A549 (cell line): ENCODE results near the gene CEP89. TPM values are rescaled to one million over a fixed set of nuclear protein-coding genes. Genes with fewer than 3 reads are reported as not detected.
A peak's percentile ranks its signal among the peaks of the same experiment; 100 is the strongest.
"Not testable (repeated sequence)": the region's sequence is repeated elsewhere in the genome, so short reads cannot be mapped to it uniquely, and the experiment has no call there.

ENCODE experiments used
- ATAC-seq, 2 experiments: fragments of 200-7000 bp in 1 of 2; fragments of >200 bp in 1 of 2; cut with Nextera tagmentation in 1 of 2; cut with Tn5 transposase in 1 of 2; 3 replicates each; pipeline versions ENCODE4 v1.8.0 to v1.9.1; 2018 to 2020; ENCODE audit warnings: mild to moderate bottlenecking in 1 of 2, moderate library complexity in 1 of 2
- CTCF ChIA-PET: fragments of 300-600 bp; sonication (Branson Sonifier 250); formaldehyde crosslinking; extraction: SDS; loops from one replicate; lab custom pipeline; 2021; ENCODE audit warnings: antibody characterized with exemption, inconsistent platforms; lab: Yijun Ruan, JAX
- POLR2A ChIA-PET: fragments of 350-600 bp; formaldehyde crosslinking; extraction: SDS; loops from one replicate; lab custom pipeline; 2021; ENCODE audit warnings: antibody characterized with exemption, inconsistent platforms; lab: Yijun Ruan, JAX
- DNase-seq, 2 experiments: peaks; one replicate each; pipeline versions ENCODE4 v3.0.0 to v3.0.0-alpha.2; 2011 to 2016; ENCODE audit warnings: low read depth in 1 of 2, low spot score in 1 of 2
- FAIRE-seq: peaks from 2 replicates; lab custom pipeline; 2011; peaks lifted over from hg19 to GRCh38; lab: Jason Lieb, UNC
- H3K27ac ChIP-seq, 2 experiments: fragments of >200 bp; sonication (Bioruptor Twin); formaldehyde crosslinking; 3 replicates each; pipeline ENCODE4 v1.5.1; 2016 to 2017
- H3K4me1 ChIP-seq: fragments of >200 bp; sonication (Bioruptor Twin); formaldehyde crosslinking; 3 replicates; pipeline ENCODE4 v1.6.1; 2016
- H3K4me2 ChIP-seq: fragments of >200 bp; sonication (Bioruptor Twin); formaldehyde crosslinking; 3 replicates; pipeline ENCODE4 v1.6.1; 2016
- H3K4me3 ChIP-seq: fragments of >200 bp; sonication (Bioruptor Twin); formaldehyde crosslinking; 3 replicates; pipeline ENCODE4 v1.5.1; 2016
- H3K9me3 ChIP-seq: fragments of >200 bp; sonication (Bioruptor Twin); formaldehyde crosslinking; 3 replicates; pipeline ENCODE4 v1.6.1; 2016
- CEBPB ChIP-seq, 2 experiments: fragments of >200 bp in 1 of 2; sonication (Bioruptor Twin) in 1 of 2; formaldehyde crosslinking in 1 of 2; IDR thresholded peaks; 2 replicates each; pipeline ENCODE4 v1.6.1; 2012 to 2016
- CHD2 ChIP-seq: fragments of 150-350 bp; IDR thresholded peaks from 2 replicates; pipeline ENCODE4 v1.6.1; 2014; ENCODE audit warnings: low read length; ENCODE audit not compliant: partially characterized antibody
- E2F6 ChIP-seq: IDR thresholded peaks from 2 replicates; pipeline ENCODE4 v1.6.1; 2012; ENCODE audit warnings: low read depth, borderline replicate concordance
- EHMT2 ChIP-seq: fragments of 200-600 bp; sonication (generic); IDR thresholded peaks from 2 replicates; pipeline ENCODE4 v1.6.1; 2016; ENCODE audit warnings: antibody characterized with exemption, low read depth, mild to moderate bottlenecking, moderate library complexity
- EP300 ChIP-seq, 2 experiments: fragments of >200 bp; sonication (Bioruptor Twin); formaldehyde crosslinking; IDR thresholded peaks; 2 replicates in 1 of 2; 3 replicates in 1 of 2; pipeline ENCODE4 v1.6.1; 2016 to 2017
- HOXA7 ChIP-seq: fragments of 250-450 bp; sonication (Bioruptor Pico); IDR thresholded peaks from 2 replicates; pipeline ENCODE4 v1.5.0; 2020; ENCODE audit warnings: mild to moderate bottlenecking, moderate library complexity
- JUN ChIP-seq, 2 experiments: fragments of >200 bp; sonication (Bioruptor Twin); formaldehyde crosslinking; IDR thresholded peaks; 2 replicates in 1 of 2; 3 replicates in 1 of 2; pipeline ENCODE4 v1.6.1; 2016 to 2017
- KDM1A ChIP-seq: fragments of 200-600 bp; sonication (generic); IDR thresholded peaks from 2 replicates; pipeline ENCODE4 v1.6.1; 2016; ENCODE audit warnings: low read depth, mild to moderate bottlenecking
- MAFK ChIP-seq: fragments of 450-650 bp; IDR thresholded peaks from 2 replicates; pipeline ENCODE4 v1.6.1; 2014; ENCODE audit not compliant: partially characterized antibody
- PHF8 ChIP-seq: fragments of 200-600 bp; sonication (generic); IDR thresholded peaks from 2 replicates; pipeline ENCODE4 v1.6.1; 2016; ENCODE audit warnings: low read depth, mild to moderate bottlenecking, antibody characterized with exemption, moderate library complexity, borderline replicate concordance
- POLR2A ChIP-seq: IDR thresholded peaks from 2 replicates; pipeline ENCODE4 v1.6.1; 2012; ENCODE audit warnings: mild to moderate bottlenecking, low read length
- RFX5 ChIP-seq: fragments of 450-650 bp; IDR thresholded peaks from 2 replicates; pipeline ENCODE4 v1.7.1; 2014; ENCODE audit warnings: antibody characterized with exemption, mild to moderate bottlenecking, moderate library complexity
- RNF2 ChIP-seq: fragments of 200-600 bp; sonication (generic); IDR thresholded peaks from 2 replicates; pipeline ENCODE4 v1.6.1; 2016; ENCODE audit warnings: low read depth, mild to moderate bottlenecking, antibody characterized with exemption, moderate library complexity, borderline replicate concordance
- SMC3 ChIP-seq: fragments of >200 bp; sonication (Bioruptor Twin); formaldehyde crosslinking; IDR thresholded peaks from 3 replicates; pipeline ENCODE4 v1.6.1; 2018; ENCODE audit warnings: inconsistent platforms
- ZSCAN20 ChIP-seq: fragments of 250-450 bp; sonication (Bioruptor Pico); IDR thresholded peaks from 2 replicates; pipeline ENCODE4 v1.8.0; 2022; ENCODE audit warnings: mild to moderate bottlenecking, moderate library complexity
- WGBS: methylation state at CpG from one replicate; pipeline ENCODE4 v1.1.6; 2017; ENCODE audit errors: missing lambda C conversion rate; 5-methylcytosine and 5-hydroxymethylcytosine counted together
- polyA plus RNA-seq, 4 experiments: library from polyadenylated mRNA; depleted of rRNA in 3 of 4; stranded (reverse); fragments of >200 nt; fragmentation: RNase III in 1 of 4; extraction: RNeasy Plus Mini Kit Qiagen cat#74134 plus additional on column Dnase treatment in 1 of 4; gene quantifications; 2 replicates in 3 of 4; 3 replicates in 1 of 4; pipeline ENCODE4 v1.2.3, GENCODE V29; 2011 to 2017
- TF ChIP-seq, protein P1 (sequence below): fragments of 250-450 bp; sonication (Bioruptor Pico); IDR thresholded peaks from 2 replicates; pipeline ENCODE4 v1.5.0; 2021; ENCODE audit warnings: mild to moderate bottlenecking, moderate library complexity, borderline replicate concordance

CEP89 gene
- polyA plus RNA-seq, 2 of the 4 experiments (the other 2 are of a cell fraction) = 31.5 to 41.3 TPM

GRCh38 chr19:32982488-32982887 lies 10.7 kb upstream of the CEP89 start:
- H3K27ac ChIP-seq, H3K4me3 ChIP-seq, H3K4me2 ChIP-seq, ATAC-seq, POLR2A ChIA-PET, DNase-seq, FAIRE-seq, H3K9me3 ChIP-seq: not testable (repeated sequence)
- CTCF ChIA-PET = interaction anchor here (16.5 kb wide), 1 partner anchor 133 kb away, joined by 349 read pairs; no protein-coding TSS in a partner anchor
- peaks cover 15% of the 10 kb centered on the region for H3K4me1 ChIP-seq
- WGBS = 91% methylated on average over 6 of the region's 6 CpGs

DNA sequence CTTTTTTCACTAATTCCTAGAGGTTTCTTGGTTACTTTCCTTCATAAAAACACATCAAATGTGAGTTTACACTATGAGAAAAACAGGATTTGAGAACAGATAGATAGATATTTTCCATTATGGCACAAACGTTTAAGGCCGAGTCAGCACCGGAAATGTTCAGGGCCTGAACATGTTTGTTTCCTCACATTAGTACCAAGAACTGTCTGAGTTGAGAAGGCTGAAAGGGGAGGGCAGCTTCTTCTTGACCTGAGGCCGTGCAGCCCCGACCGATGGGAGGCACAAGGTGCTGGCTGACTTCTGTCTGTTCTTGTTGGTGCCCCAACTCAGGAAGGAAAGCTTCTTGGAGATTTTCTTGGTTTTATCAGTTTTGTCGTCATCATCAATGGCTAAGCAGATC lies 8.0 kb upstream of the CEP89 start:
- H3K4me1 ChIP-seq = peaks cover 28% of the 10 kb centered on the region
- POLR2A ChIA-PET, ATAC-seq, FAIRE-seq: not testable (repeated sequence)
- TF ChIP-seq MAFK = peak; percentile 31
- TF ChIP-seq, all 56 proteins: peak for 1; not testable (repeated sequence) for 55
- H3K27ac ChIP-seq, H3K9me3 ChIP-seq, H3K4me3 ChIP-seq, DNase-seq, H3K4me2 ChIP-seq: not testable (repeated sequence)
- 87% methylated on average over 7 of the region's 7 CpGs for WGBS
- CTCF ChIA-PET = interaction anchor here (16.5 kb wide), 1 partner anchor 136 kb away, joined by 349 read pairs; no protein-coding TSS in a partner anchor

DNA sequence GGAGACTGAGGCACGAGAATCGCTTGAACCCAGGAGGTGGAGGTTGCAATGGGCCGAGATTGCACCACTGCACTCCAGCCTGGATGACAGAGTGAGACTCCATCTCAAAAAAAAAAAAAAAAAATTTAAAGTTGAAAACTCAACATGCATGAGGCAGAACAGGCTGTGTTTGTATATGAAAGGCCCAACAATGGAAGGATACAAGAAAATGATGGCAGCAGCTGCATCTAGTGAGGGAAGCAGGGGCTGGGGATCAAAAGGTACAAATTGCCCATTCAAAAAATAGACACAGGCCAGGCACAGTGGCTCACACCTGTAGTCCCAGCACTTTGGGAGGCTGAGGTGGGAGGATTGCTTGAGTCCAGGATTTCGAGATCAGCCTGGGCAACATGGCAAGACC lies 6.1 kb upstream of the CEP89 start:
- FAIRE-seq, H3K4me3 ChIP-seq, DNase-seq, POLR2A ChIA-PET, H3K9me3 ChIP-seq, ATAC-seq: not testable (repeated sequence)
- peak overlapping the region; percentile 16 to 22; a peak in 4 of 6 replicates for H3K27ac ChIP-seq
- H3K4me2 ChIP-seq = peak overlapping the region; percentile 40; the same call in 1 of the 3 replicates
- CTCF ChIA-PET = interaction anchor here (1.3 to 16.5 kb wide), 13 partner anchors 8 to 206 kb away, joined by 3 to 349 read pairs (median 16); no protein-coding TSS in a partner anchor
- WGBS = 91% methylated on average over 4 of the region's 4 CpGs
- peaks cover 28% of the 10 kb centered on the region for H3K4me1 ChIP-seq

- WGBS = 42% methylated on average over 7 of the region's 7 CpGs
- Histone ChIP-seq H3K27ac (peak overlapping the region; percentile 38 to 42), H3K4me2 (peak overlapping the region; percentile 40), H3K9me3 (no peaks in the 10 kb centered on the region), H3K4me1 (peaks cover 28% of the 10 kb centered on the region), H3K4me3 (no peak overlapping the region)
- peak; percentile 37 to 69 for DNase-seq
- no peak for TF ChIP-seq HOXA7 (CRISPR knock-in tag)
- no peak for TF ChIP-seq JUN (IDR thresholded peaks at IDR 0.05)
- 0 out of 5 replicates have a peak, but pooled peaks of 1 of the 2 experiments have one; percentile 14 for TF ChIP-seq EP300 (IDR thresholded peaks at IDR 0.05)
- no peak for TF ChIP-seq SMC3
- TF ChIP-seq POLR2A = no peak
- no peak for TF ChIP-seq KDM1A
- TF ChIP-seq, protein P1, sequence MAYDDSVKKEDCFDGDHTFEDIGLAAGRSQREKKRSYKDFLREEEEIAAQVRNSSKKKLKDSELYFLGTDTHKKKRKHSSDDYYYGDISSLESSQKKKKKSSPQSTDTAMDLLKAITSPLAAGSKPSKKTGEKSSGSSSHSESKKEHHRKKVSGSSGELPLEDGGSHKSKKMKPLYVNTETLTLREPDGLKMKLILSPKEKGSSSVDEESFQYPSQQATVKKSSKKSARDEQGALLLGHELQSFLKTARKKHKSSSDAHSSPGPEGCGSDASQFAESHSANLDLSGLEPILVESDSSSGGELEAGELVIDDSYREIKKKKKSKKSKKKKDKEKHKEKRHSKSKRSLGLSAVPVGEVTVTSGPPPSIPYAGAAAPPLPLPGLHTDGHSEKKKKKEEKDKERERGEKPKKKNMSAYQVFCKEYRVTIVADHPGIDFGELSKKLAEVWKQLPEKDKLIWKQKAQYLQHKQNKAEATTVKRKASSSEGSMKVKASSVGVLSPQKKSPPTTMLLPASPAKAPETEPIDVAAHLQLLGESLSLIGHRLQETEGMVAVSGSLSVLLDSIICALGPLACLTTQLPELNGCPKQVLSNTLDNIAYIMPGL (CRISPR knock-in tag) = no peak
- TF ChIP-seq E2F6 = no peak
- TF ChIP-seq RFX5 = no peak
- no peak for TF ChIP-seq EHMT2
- TF ChIP-seq CHD2 = no peak
- no peak for TF ChIP-seq MAFK
- no peak for TF ChIP-seq RNF2
- no peak for TF ChIP-seq PHF8
- TF ChIP-seq ZSCAN20 (CRISPR knock-in tag) = no peak
- TF ChIP-seq CEBPB (IDR thresholded peaks at IDR 0.05) = peak in 1 of 2 experiments; percentile 55; a peak in 2 of 4 replicates
- no peak for FAIRE-seq
- POLR2A ChIA-PET = interaction anchor here (1.7 kb wide), 1 partner anchor 199 kb away, joined by 5 read pairs; no protein-coding TSS in a partner anchor
- CTCF ChIA-PET = interaction anchor here (0.6 to 16.5 kb wide), 31 partner anchors 8 to 371 kb away, joined by 3 to 349 read pairs (median 14); partner anchors contain the start of genes GPATCH1, RHPN2 and WDR88
- peak; percentile 12 to 27; a peak in 2 of 6 replicates for ATAC-seq
Measured at GRCh38 chr19:32977280-32977679, 5.5 kb upstream of the CEP89 start.
